LNCAP (cell line): ENCODE data around the gene PEX5L.

Experiments used
- CTCF ChIP-seq: fragments of 450-650 bp; IDR thresholded peaks from 2 replicates; pipeline ENCODE4 v1.5.1; 2017; ENCODE audit warnings: mild to moderate bottlenecking

Gene PEX5L

GRCh38 chr3:179887295-179887943 is 149.3 kb downstream of the PEX5L start:
- TF ChIP-seq CTCF = no peak

GRCh38 chr3:179885950-179886349 is 150.8 kb downstream of the PEX5L start:
- TF ChIP-seq CTCF = no peak

- TF ChIP-seq CTCF = no peak
Observed at GRCh38 chr3:179884136-179884535, 152.6 kb downstream of the PEX5L start.

DNA sequence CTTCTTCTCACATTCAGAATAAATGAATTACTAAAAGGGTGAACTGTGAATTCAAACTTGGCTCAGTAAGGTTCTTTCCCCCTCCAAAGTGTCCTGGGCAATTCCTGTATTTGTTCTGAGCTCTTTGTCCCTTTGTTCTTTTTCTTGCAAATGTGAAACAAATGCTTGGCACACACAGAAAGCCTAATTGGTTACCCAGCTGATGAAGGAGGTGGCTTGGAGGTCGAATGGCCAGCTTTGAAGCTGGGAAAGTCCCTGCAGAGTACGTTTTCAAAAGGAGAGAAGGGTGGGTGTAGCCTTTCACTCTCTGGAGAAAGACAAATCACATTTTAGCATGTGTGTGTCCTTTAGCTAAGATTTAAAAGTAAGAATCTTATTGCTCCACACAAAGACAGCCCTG is 154.4 kb downstream of the PEX5L start:
- TF ChIP-seq CTCF = no peak

GRCh38 chr3:179881791-179882190 is 154.9 kb downstream of the PEX5L start:
- TF ChIP-seq CTCF = no peak

DNA sequence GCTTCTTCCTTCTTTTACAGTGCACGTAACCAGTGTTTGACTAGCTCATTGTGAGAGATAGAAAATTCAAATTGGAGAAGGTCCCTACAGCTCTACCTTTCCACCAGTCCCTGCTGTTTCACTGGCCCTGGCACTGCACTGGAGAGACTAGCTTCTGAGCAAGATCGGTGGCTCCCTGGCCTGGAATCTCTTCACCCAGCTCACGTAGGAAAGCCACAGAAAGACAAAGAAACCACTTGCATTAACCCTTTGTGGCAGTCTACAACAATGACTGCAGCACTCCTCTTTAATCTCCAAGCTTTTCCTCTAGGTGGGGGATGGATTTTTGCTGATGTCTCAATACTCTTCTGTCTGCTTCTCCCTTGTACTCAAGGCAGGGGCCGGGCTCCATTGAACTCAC is 155.9 kb downstream of the PEX5L start:
- no peak for TF ChIP-seq CTCF

GRCh38 chr3:179876440-179876839 is 160.3 kb downstream of the PEX5L start:
- no peak for TF ChIP-seq CTCF

- no peak for TF ChIP-seq CTCF
Observed at GRCh38 chr3:179872842-179873241, 163.9 kb downstream of the PEX5L start.
